NB4 (cell line): ENCODE results near the gene GPR107.

Experiments used
- CTCF ChIP-seq: IDR thresholded peaks from one replicate; pipeline ENCODE4 v1.5.1; 2012; ENCODE audit warnings: low read depth, low read length
- MAX ChIP-seq: IDR thresholded peaks from 2 replicates; pipeline ENCODE4 v1.6.1; 2011; ENCODE audit warnings: low read depth, low read length
- POLR2A ChIP-seq: IDR thresholded peaks from 2 replicates; pipeline ENCODE4 v1.6.1; 2011; ENCODE audit warnings: mild to moderate bottlenecking; ENCODE audit not compliant: insufficient read length; ENCODE audit errors: extremely low read depth

DNA sequence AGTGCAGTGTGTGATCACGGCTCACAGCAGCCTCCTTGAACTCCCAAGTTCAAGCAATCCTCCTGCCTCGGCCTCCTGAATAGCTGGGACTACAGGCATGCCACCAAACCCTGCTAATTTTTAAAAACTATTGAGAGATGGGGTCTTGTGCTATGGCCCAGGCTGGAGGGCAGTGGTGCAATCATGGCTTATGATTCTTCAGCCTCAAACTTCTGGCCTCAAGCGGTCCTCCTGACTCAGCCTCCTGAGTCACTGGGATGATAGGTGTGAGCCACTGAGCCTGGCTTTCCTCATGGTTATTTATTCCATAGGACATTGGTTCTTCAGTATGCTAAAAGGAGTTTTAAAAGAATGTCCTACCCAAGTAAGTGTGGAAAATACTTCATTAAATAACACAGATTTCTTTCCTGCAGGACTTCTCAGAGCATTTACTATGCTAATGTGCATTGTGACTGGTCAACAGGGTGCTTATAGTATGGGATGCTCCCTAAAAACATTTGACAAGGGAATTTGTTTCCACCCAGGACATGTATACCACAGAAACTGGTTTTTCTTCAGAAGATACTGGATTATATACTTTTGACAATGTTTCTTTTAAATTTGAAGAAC lies 107.3 kb downstream of the GPR107 start:
- TF ChIP-seq CTCF (no peak), POLR2A (no peak), MAX (no peak)
